Esophagus squamous epithelium (tissue), 5 donors: ENCODE results near the gene ZSWIM6. TPM values are rescaled to one million over a fixed set of nuclear protein-coding genes. Genes with fewer than 3 reads are reported as not detected.

Experiments used
- DNase-seq: peaks from one replicate; lab custom pipeline; 2025; lab: John Stamatoyannopoulos, UW
- H3K27ac ChIP-seq, 4 donors: fragments of 200-600 bp; sonication (generic); one replicate each; pipeline ENCODE4 v1.5.1; 2016 to 2019; ENCODE audit warnings: mild to moderate bottlenecking in 1 of 4
- H3K27me3 ChIP-seq, 4 donors: fragments of 200-600 bp; sonication (generic); 1 replicate in 3 of 4; 2 replicates in 1 of 4; pipeline versions ENCODE4 v1.5.1 to v1.6.0; 2017 to 2021; ENCODE audit warnings: antibody characterized with exemption in 1 of 4
- H3K36me3 ChIP-seq, 3 donors: fragments of 200-600 bp; sonication (generic); one replicate each; pipeline ENCODE4 v1.5.1; 2016 to 2019
- H3K4me1 ChIP-seq, 3 donors: fragments of 200-600 bp; sonication (generic); one replicate each; pipeline ENCODE4 v1.5.1; 2017 to 2019
- H3K4me3 ChIP-seq, 4 donors: fragments of 200-600 bp; sonication (generic); 1 replicate in 3 of 4; 2 replicates in 1 of 4; pipeline ENCODE4 v1.5.1; 2016 to 2019; ENCODE audit warnings: mild to moderate bottlenecking in 2 of 4, moderate library complexity in 1 of 4
- H3K9me3 ChIP-seq, 3 donors: fragments of 200-600 bp; sonication (generic); one replicate each; pipeline ENCODE4 v1.5.1; 2016 to 2019
- POLR2A ChIP-seq, 4 donors: fragments of 450-650 bp; IDR thresholded peaks; one replicate each; pipeline ENCODE4 v1.6.1; 2017; ENCODE audit warnings: antibody characterized with exemption in 4 of 4, mild to moderate bottlenecking in 4 of 4, moderate library complexity in 3 of 4
- WGBS, 2 donors: methylation state at CpG; one replicate each; pipeline ENCODE4 v1.1.5; 2018; 5-methylcytosine and 5-hydroxymethylcytosine counted together
- intact Hi-C: fragments of 100-400 bp; cut with DNase I; formaldehyde crosslinking; loops from one replicate; pipeline ENCODE4 v1.15.0; 2022
- total RNA-seq, 4 donors: library from RNA; depleted of rRNA; stranded (reverse); fragments of >200 nt; gene quantifications; one replicate each; pipeline ENCODE4 v1.1.0, GENCODE V29; 2016
- TF ChIP-seq, protein P1 (sequence below), 6 experiments: fragments of 450-650 bp in 4 of 6; fragments of 200-600 bp in 2 of 6; sonication (generic) in 2 of 6; IDR thresholded peaks; one replicate each; pipeline ENCODE4 v1.5.1; 2016 to 2019; ENCODE audit warnings: antibody characterized with exemption in 6 of 6, mild to moderate bottlenecking in 4 of 6, moderate library complexity in 4 of 6
- donor health status: DM: yes; HTN: yes; CAD: no.

ZSWIM6 gene
- total RNA-seq, 4 donors from 2014 or later = 6.4 to 12.4 (median 8.8) TPM

DNA sequence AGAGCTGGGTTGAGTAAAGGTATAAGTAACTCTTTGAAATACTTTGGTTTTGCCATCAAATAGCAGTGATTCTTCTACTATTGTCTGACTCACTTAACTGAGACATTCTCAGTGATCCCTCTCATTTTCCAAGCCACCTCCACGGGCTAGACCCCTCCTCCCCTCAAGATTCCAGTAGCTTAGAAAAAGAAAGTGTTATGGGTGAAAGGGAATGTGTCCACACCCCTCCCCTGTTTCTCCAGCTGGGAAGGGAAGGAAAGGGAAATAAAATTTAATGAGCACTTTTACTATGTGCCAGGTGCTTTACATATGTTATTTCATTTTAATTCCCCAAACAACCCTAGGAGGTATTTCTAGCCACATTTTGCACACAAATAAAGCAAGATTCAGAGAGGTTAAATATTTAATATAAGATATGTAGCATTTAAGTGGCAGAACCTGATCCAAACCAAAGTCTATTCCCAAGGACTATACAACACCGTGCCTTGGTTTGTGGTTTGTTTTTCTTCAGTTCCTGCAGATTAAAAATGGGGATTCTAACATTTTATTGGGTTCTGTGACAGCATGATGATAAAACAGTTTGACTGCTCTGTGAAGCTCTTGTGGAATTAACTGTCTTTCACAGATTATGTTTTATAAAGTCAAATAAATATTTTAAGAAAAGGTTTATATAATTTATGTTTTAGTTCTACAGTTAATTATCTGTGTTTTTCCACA, 135.9 kb downstream of the ZSWIM6 start:
- 32% methylated on average over 2 of the region's 2 CpGs for WGBS, 2 donors
- no peak overlapping the region for H3K4me3 ChIP-seq
- H3K27ac ChIP-seq = no peak overlapping the region

DNA sequence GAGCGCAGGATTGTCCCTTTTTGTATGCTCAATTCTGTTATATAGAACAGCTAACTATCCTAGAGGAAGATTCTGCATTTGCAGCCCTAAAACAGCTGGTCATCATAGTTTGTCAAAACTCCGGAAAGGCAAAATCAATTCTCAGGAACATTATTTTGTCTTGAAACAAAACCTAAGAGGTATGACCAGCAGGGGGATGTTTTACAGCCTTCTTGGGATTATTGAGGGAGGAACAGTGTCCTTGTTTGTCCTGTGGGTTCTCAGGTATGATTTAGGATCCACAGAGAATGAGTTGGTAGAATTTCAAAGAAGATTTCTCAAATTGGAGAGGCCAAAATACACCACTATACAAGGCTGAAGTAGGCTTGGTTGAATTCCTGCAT, 136.4 kb downstream of the ZSWIM6 start:
- peaks cover 0 to 8% (median 0%) of the 10 kb centered on the region in 3 donors for H3K36me3 ChIP-seq
- peaks cover 0 to 21% (median 7%) of the 10 kb centered on the region in 3 donors for H3K4me1 ChIP-seq
- TF ChIP-seq, protein P1, sequence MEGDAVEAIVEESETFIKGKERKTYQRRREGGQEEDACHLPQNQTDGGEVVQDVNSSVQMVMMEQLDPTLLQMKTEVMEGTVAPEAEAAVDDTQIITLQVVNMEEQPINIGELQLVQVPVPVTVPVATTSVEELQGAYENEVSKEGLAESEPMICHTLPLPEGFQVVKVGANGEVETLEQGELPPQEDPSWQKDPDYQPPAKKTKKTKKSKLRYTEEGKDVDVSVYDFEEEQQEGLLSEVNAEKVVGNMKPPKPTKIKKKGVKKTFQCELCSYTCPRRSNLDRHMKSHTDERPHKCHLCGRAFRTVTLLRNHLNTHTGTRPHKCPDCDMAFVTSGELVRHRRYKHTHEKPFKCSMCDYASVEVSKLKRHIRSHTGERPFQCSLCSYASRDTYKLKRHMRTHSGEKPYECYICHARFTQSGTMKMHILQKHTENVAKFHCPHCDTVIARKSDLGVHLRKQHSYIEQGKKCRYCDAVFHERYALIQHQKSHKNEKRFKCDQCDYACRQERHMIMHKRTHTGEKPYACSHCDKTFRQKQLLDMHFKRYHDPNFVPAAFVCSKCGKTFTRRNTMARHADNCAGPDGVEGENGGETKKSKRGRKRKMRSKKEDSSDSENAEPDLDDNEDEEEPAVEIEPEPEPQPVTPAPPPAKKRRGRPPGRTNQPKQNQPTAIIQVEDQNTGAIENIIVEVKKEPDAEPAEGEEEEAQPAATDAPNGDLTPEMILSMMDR (IDR thresholded peaks at IDR 0.05) = no peak
- TF ChIP-seq POLR2A (IDR thresholded peaks at IDR 0.05) = no peak
- WGBS, 2 donors = 84 to 86% methylated on average over 2 of the region's 2 CpGs
- no peak overlapping the region for H3K27ac ChIP-seq
- no peaks in the 10 kb centered on the region for H3K9me3 ChIP-seq
- intact Hi-C loops = no loop called here
- no peak for DNase-seq
- H3K27me3 ChIP-seq = no peaks in the 10 kb centered on the region
- no peak overlapping the region for H3K4me3 ChIP-seq

More for the DNA sequence above, 135.9 kb downstream of the ZSWIM6 start:
- Histone ChIP-seq H3K4me1 (peaks cover 0 to 21% (median 7%) of the 10 kb centered on the region in 3 donors), H3K27me3 (no peaks in the 10 kb centered on the region), H3K9me3 (no peaks in the 10 kb centered on the region), H3K36me3 (peaks cover 0 to 6% (median 0%) of the 10 kb centered on the region in 3 donors)
- no peak for DNase-seq
- TF ChIP-seq POLR2A (IDR thresholded peaks at IDR 0.05) = no peak
- TF ChIP-seq, protein P1 (IDR thresholded peaks at IDR 0.05) = no peak
- intact Hi-C loops = no loop called here

DNA sequence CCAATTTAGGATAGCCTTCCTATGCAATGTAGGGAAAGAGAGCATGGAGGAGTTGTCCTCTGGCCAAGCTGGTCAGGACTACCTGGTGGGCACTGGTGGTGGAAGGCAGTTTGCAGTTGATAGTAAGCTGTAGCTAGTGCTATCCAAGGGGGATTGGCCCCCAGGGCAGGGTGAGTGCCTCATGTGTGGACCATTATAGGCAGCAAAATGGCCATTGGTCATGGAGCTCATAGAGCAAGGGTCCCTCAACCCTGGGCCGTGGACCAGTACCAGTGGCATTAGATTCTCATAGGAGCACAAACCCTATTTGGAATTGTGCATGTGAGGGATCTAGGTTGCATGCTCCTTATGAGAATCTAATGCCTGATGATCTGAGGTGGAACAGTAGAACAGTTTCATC, 139.3 kb downstream of the ZSWIM6 start:
- DNase-seq = no peak
- intact Hi-C loops = no loop called here
- no peak overlapping the region for H3K4me3 ChIP-seq
- no peak for TF ChIP-seq POLR2A (IDR thresholded peaks at IDR 0.05)
- TF ChIP-seq, protein P1 (IDR thresholded peaks at IDR 0.05) = no peak
- H3K4me1 ChIP-seq = peaks cover 0 to 14% (median 7%) of the 10 kb centered on the region in 3 donors
- H3K36me3 ChIP-seq = peaks cover 0 to 14% (median 0%) of the 10 kb centered on the region in 3 donors
- WGBS, 2 donors = 100% methylated on average over 1 of the region's 1 CpG; no CpG with 5 or more reads in 1 of the 2 donors
- H3K9me3 ChIP-seq = no peaks in the 10 kb centered on the region
- H3K27me3 ChIP-seq = no peaks in the 10 kb centered on the region
- H3K27ac ChIP-seq = no peak overlapping the region

DNA sequence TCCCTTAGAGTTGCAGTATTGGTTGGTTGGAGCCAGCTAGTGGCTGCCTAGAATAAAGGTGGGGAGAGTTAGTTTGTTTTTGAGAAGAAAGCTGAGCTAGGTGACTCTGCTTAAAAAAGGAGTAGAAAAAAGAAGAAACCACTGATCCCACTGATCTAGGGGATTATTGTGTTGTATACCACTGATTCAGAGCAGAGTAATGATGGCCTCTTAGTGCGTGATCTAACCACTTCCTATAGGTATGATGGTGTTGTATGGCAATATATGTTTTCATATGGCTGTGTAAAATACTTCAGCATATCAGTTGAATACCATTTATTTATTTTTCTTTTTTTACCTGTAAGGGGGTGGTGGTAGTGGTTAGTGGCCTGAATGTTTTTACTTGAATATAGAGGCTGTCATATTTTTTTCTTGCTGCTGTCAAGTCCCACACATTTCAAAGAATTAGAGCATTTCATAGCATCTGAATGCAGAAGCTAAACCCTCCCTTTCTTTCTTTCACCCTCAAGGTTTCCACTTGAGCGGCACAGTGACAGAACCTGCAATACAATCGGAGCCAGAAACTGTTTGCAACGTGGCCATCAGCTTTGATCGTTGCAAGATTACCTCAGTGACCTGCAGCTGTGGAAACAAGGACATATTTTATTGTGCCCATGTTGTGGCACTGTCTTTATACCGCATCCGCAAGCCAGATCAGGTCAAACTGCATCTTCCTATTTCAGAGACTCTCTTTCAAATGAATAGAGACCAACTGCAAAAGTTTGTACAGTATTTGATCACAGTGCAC, 140.3 kb downstream of the ZSWIM6 start:
- H3K4me1 ChIP-seq = peaks cover 0 to 12% (median 7%) of the 10 kb centered on the region in 3 donors
- H3K9me3 ChIP-seq = no peaks in the 10 kb centered on the region
- no peak for TF ChIP-seq POLR2A (IDR thresholded peaks at IDR 0.05)
- TF ChIP-seq, protein P1 (IDR thresholded peaks at IDR 0.05) = no peak
- WGBS, 2 donors = 86 to 89% methylated on average over 7 of the region's 7 CpGs
- no peak for DNase-seq
- H3K4me3 ChIP-seq = no peak overlapping the region
- H3K27ac ChIP-seq = no peak overlapping the region
- peaks cover 0 to 14% (median 0%) of the 10 kb centered on the region in 3 donors for H3K36me3 ChIP-seq
- no peaks in the 10 kb centered on the region for H3K27me3 ChIP-seq
- intact Hi-C loops = no loop called here

DNA sequence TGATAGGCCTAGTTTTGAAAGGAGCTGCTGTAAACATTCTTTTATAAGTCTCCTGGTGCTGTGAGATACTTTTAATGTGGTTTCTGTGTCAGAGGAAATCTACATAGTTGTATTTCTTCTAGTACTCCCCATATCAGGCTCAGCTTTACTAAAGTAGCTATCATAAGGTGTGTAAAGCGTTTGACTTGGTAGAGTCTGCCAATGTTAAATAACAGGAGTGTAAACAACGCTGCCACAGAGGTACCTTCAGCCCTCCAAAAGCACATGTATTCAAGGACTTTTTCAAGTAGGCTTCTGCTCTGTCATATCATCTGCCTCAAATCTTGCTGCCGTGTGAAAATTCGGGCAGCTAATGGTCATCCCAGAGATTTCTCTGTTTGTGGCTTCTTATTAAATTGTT, 142.7 kb downstream of the ZSWIM6 start:
- Histone ChIP-seq H3K27ac (no peak overlapping the region), H3K36me3 (peaks cover 0 to 14% (median 0%) of the 10 kb centered on the region in 3 donors), H3K9me3 (no peaks in the 10 kb centered on the region), H3K4me3 (no peak overlapping the region), H3K27me3 (no peaks in the 10 kb centered on the region), H3K4me1 (no peaks in the 10 kb centered on the region)
- 87 to 100% methylated on average over 4 of the region's 4 CpGs for WGBS, 2 donors
- intact Hi-C loops = no loop called here
- TF ChIP-seq, protein P1 (IDR thresholded peaks at IDR 0.05) = no peak
- no peak for DNase-seq
